NT2/D1 (cell line): ENCODE results near the gene GLP1R.

Experiments
- DNase-seq: peaks from one replicate; pipeline ENCODE4 v3.0.0-alpha.2; 2011; ENCODE audit warnings: low read depth, low spot score
- H3K27me3 ChIP-seq: 2 replicates; pipeline ENCODE4 v1.6.0; 2011; ENCODE audit warnings: mild to moderate bottlenecking; ENCODE audit not compliant: insufficient read length, insufficient read depth
- H3K36me3 ChIP-seq: 2 replicates; pipeline ENCODE4 v1.6.1; 2011; ENCODE audit warnings: mild to moderate bottlenecking, low read length, mixed read lengths; ENCODE audit not compliant: insufficient read depth, insufficient read length
- H3K4me1 ChIP-seq: 2 replicates; pipeline ENCODE4 v1.5.1; 2011; ENCODE audit not compliant: insufficient read depth, insufficient read length
- H3K4me3 ChIP-seq: 2 replicates; pipeline ENCODE4 v1.5.1; 2011; ENCODE audit warnings: low read depth; ENCODE audit not compliant: insufficient read length
- H3K9ac ChIP-seq: 2 replicates; pipeline ENCODE4 v1.6.0; 2011; ENCODE audit warnings: low read depth; ENCODE audit not compliant: insufficient read length
- H3K9me3 ChIP-seq: 2 replicates; pipeline ENCODE4 v1.5.1; 2011; ENCODE audit warnings: mild to moderate bottlenecking, low read length; ENCODE audit not compliant: insufficient read depth
- SUZ12 ChIP-seq: IDR thresholded peaks from 2 replicates; pipeline ENCODE4 v1.6.1; 2011; ENCODE audit not compliant: insufficient read length, insufficient read depth; ENCODE audit errors: extremely low read depth
- YY1 ChIP-seq: IDR thresholded peaks from 2 replicates; pipeline ENCODE4 v1.6.1; 2011; ENCODE audit not compliant: insufficient read length, insufficient read depth
- ZNF274 ChIP-seq: IDR thresholded peaks from 2 replicates; pipeline ENCODE4 v1.6.1; 2011; ENCODE audit warnings: mild to moderate bottlenecking, low read depth, low read length

The GLP1R gene

DNA sequence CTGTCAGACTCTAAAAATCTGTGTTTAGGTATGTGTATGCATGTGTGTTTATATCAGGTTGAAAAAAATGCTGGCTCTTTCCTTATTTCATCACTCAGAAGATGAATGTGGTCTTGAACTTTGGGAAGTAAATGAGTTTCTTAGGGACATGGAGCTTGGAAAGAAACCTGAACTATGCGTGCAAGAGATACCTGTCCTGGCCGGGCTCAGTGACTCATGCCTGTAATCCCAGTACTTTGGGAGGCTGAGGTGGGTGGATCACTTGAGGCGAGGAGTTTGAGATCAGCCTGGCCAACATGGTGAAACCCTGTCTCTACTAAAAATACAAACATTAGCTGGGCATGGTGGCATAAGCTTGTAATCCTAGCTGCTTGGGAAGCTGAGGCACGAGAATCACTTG, 4.4 kb upstream of the GLP1R start:
- H3K9me3 ChIP-seq: no peaks in the 10 kb centered on the region
- no peak overlapping the region for H3K4me3 ChIP-seq
- no peak for DNase-seq
- H3K36me3 ChIP-seq: no peaks in the 10 kb centered on the region
- H3K4me1 ChIP-seq: peaks cover 3% of the 10 kb centered on the region
- TF ChIP-seq ZNF274 (no peak), SUZ12 (no peak)
- H3K9ac ChIP-seq: no peak overlapping the region
- H3K27me3 ChIP-seq: peaks cover 36% of the 10 kb centered on the region

DNA sequence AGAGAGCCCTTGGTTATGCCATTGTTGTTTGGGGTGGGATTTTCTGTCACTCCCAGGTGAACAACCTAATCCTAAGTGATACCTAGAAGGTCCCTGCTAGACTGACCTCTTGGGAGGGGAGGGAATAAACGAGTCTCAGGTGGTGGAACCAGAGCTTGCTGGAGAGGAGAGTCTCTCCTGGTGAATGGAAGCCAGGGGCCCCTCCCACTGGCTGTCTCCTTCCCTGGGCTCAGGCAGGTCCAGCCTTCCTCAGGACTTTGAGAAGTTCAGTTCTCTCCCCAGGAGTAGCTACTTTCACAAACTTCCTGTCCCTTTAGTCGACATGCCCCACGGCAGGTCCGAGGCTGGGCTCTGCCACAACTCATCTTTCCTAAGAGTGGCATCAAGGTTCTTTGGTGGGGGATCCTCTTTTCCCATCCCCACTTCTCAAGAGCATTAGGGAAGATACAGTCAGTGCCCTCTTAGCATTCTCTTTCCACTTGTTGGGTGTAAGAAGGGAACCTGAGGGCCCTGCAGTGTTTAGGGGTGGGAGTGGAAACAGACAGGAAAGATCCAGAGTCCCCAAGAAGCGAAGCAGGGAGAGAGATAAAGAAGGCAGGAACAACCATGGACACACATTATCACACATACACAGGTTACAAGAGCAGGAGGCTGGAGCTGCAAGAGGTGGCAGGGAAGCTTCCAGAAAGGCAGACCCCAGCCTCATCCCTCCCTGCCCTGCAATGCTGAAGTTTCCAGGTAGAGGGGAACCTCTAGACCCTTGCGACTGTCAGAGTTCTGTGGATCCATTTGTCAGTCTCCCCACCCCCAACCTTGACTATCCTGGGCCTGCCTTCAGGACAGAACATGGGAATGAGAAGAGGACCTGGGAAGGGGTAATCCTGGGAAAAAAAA, 900 bp upstream of the GLP1R start:
- peaks cover 44% of the 10 kb centered on the region for H3K27me3 ChIP-seq
- H3K4me1 ChIP-seq: peaks cover 3% of the 10 kb centered on the region
- H3K9me3 ChIP-seq: no peaks in the 10 kb centered on the region
- no peak for TF ChIP-seq SUZ12
- TF ChIP-seq ZNF274: no peak
- no peak for TF ChIP-seq YY1
- no peak for DNase-seq
- H3K4me3 ChIP-seq: no peak overlapping the region
- no peaks in the 10 kb centered on the region for H3K36me3 ChIP-seq
- H3K9ac ChIP-seq: no peak overlapping the region

DNA sequence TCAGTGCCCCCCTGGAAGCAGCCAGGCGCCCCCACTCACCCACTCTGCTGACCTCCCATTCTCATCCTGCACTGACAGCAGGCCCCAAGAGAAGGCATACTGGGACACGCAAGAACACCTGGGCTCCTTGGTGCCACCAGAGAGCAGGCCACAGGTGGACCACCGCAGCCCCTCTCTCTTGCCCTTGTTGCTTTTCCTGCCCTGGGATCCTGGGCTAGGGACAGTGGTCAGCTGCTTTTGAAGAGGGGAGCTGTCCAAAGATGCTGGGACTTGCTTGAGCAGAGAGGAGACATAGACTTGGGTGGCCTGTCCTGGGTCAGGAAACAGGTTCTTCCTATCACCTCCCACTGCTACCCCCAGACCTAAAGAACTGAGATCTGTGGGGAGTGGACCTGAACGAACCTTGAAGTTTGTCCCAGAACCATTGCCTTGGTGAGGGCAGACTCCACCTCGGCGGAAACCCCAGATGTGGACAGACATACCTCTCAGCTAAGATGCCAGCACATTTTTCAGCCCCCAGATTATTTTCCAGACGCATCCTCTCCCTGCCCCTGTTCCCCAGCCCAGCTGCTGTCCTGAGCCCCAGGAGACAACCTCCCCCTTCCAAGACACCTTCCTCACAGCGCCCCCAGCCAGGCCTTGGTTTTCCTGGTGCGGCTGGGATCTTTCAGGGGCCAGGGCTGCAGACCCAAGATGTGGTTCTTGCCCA, 1.1 kb downstream of the GLP1R start:
- Histone ChIP-seq H3K9ac (no peak overlapping the region), H3K4me3 (no peak overlapping the region), H3K36me3 (no peaks in the 10 kb centered on the region), H3K4me1 (peaks cover 6% of the 10 kb centered on the region), H3K9me3 (no peaks in the 10 kb centered on the region), H3K27me3 (peaks cover 44% of the 10 kb centered on the region)
- no peak for DNase-seq
- TF ChIP-seq SUZ12 (no peak), ZNF274 (no peak), YY1 (no peak)

DNA sequence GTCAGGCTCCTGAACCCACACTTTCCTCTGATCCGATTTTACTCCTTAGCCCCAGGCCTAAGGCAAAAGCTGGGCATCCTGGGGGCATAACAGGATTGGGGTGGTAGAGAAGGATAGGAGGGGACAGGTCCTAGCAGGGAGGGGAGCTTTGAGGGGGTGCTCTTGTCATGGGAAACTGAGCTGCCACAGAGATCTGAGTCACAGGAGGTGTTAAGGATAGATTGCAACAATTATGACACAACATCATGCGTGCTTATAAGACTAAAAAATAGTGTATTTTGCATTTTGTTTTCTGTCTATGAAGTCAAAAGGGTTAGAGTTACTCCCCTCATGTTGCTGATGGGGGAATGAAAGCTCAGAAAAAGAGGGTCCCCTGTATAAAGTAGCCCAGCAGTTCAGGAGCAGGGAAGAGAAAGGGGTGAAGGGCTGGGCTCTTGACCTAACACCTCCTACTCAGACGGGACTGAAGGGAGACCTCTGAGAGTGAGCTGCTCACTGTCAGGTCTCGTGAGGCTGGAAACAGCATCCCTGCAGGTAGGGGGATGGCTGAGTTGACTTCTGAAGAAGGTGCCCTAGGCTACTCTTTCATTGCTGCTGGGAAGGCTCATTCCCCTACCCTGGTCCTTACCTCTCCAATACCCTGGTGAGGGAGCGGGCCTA, 2.0 kb downstream of the GLP1R start:
- no peaks in the 10 kb centered on the region for H3K9me3 ChIP-seq
- peaks cover 6% of the 10 kb centered on the region for H3K4me1 ChIP-seq
- H3K9ac ChIP-seq: no peak overlapping the region
- TF ChIP-seq YY1: no peak
- no peak for TF ChIP-seq ZNF274
- no peak for TF ChIP-seq SUZ12
- no peak overlapping the region for H3K4me3 ChIP-seq
- H3K36me3 ChIP-seq: no peaks in the 10 kb centered on the region
- peaks cover 44% of the 10 kb centered on the region for H3K27me3 ChIP-seq
- no peak for DNase-seq

DNA sequence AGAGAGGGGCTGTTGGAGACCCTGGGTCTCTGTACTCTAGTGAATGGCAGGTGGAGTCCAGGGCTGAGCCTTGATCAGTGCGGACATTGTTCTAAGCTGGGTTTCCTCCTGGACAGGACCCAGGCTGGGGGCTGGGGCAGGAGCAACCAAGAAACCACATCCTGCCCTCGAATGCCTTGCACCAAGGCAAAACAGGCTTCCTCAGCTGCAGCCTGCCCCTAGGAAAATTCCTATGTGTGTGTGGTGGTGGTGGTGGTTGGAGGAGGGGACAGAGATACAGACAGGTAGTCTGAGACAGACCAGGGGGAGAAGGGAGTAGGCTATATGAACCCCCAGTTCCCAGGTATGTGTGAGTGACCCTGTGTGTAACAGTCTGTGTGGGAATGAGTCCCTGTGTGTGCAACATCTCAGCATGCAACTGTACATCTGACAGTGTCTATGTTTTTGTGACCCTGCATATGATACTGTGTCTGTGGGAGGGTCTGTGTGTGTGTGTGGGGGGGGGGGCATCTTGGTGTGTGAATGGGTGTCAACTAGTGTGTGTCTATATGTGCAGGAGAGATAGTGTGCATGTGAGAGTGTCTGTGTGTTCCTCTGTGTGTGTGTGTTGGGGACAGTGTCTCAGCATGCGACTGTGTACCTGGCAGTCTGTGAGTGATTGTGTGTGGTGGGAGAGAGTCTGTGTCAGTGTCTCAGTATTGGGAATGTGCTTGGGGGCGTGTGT, 3.0 kb downstream of the GLP1R start:
- peaks cover 41% of the 10 kb centered on the region for H3K27me3 ChIP-seq
- no peak overlapping the region for H3K9ac ChIP-seq
- no peak for TF ChIP-seq YY1
- TF ChIP-seq ZNF274: no peak
- TF ChIP-seq SUZ12: no peak
- H3K4me3 ChIP-seq: no peak overlapping the region
- DNase-seq: no peak
- no peaks in the 10 kb centered on the region for H3K36me3 ChIP-seq
- H3K9me3 ChIP-seq: no peaks in the 10 kb centered on the region
- peaks cover 6% of the 10 kb centered on the region for H3K4me1 ChIP-seq

DNA sequence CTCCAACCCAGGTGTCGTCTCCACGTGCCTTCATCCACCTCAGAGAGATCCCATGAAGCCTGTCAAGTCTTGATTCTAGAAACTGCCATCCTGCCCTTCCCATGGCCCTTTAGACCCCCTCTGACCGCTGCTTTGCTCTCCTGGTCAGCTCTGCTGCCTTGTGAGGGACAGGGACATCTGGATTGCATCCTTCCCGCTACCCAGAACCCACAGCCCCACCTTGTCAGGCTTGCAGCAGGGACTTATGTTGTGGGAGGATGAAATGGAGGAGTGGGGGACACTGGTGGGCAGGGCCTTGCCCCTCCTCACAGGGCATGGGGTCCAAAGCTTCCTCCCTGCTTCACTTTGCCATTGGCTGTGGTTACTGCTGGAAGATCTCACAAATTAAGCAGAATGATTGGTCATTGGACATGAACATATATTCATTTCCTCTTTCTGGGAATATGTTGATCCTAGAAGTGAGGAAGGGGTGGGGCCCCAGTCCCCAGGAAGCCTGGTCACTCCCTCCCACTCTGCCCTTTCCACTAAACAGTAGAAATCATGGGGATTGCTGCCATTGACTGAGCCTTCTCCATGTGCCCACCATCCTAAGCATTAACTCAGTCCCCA, 4.5 kb downstream of the GLP1R start:
- no peaks in the 10 kb centered on the region for H3K9me3 ChIP-seq
- no peak for TF ChIP-seq ZNF274
- TF ChIP-seq YY1: no peak
- no peak for TF ChIP-seq SUZ12
- no peak for DNase-seq
- no peaks in the 10 kb centered on the region for H3K36me3 ChIP-seq
- peaks cover 25% of the 10 kb centered on the region for H3K27me3 ChIP-seq
- H3K4me3 ChIP-seq: no peak overlapping the region
- no peak overlapping the region for H3K9ac ChIP-seq
- H3K4me1 ChIP-seq: peaks cover 3% of the 10 kb centered on the region
